ENCODE results near the gene CD151.

The CD151 gene

GRCh38 chr11:863023-863909, 30.5 kb downstream of the CD151 start:
- no peak for TF ChIP-seq CTCF (IDR thresholded peaks at IDR 0.05; ENCODE audit: low read depth, low read length)
- no peak overlapping the region for H3K4me3 ChIP-seq (ENCODE audit: low read depth, low read length)

- no peak for TF ChIP-seq CTCF (IDR thresholded peaks at IDR 0.05; ENCODE audit: low read depth, low read length)
- no peak overlapping the region for H3K4me3 ChIP-seq (ENCODE audit: low read depth, low read length)
These were observed 31.4 kb downstream of the CD151 start for GRCh38 chr11:863910-864827.

- H3K4me3 ChIP-seq (ENCODE audit: low read depth, low read length) = no peak overlapping the region
- TF ChIP-seq CTCF (IDR thresholded peaks at IDR 0.05; ENCODE audit: low read depth, low read length) = no peak
These were observed 32.1 kb downstream of the CD151 start for GRCh38 chr11:864898-865297.

GRCh38 chr11:865462-866430, 33.0 kb downstream of the CD151 start:
- TF ChIP-seq CTCF (IDR thresholded peaks at IDR 0.05; ENCODE audit: low read depth, low read length) = no peak

GRCh38 chr11:866481-866880, 33.7 kb downstream of the CD151 start:
- no peak overlapping the region for H3K4me3 ChIP-seq (ENCODE audit: low read depth, low read length)
- TF ChIP-seq CTCF (IDR thresholded peaks at IDR 0.05; ENCODE audit: low read depth, low read length) = no peak

More at GRCh38 chr11:865462-866430, 33.0 kb downstream of the CD151 start:
- no peak overlapping the region for H3K4me3 ChIP-seq (ENCODE audit: low read depth, low read length)

GRCh38 chr11:867856-868358, 35.2 kb downstream of the CD151 start:
- H3K4me3 ChIP-seq (ENCODE audit: low read depth, low read length) = no peak overlapping the region
- TF ChIP-seq CTCF (IDR thresholded peaks at IDR 0.05; ENCODE audit: low read depth, low read length) = no peak

All from WI38 (cell line).